AG04450 (cell line): ENCODE results near the gene FRAS1. TPM values are rescaled to one million over a fixed set of nuclear protein-coding genes. Genes with fewer than 3 reads are reported as not detected.

Experiments used
- CTCF ChIA-PET: fragments of 300-600, 350-600 bp; formaldehyde crosslinking; extraction: SDS; loops from one replicate; lab custom pipeline; 2022; ENCODE audit warnings: antibody characterized with exemption, inconsistent platforms; lab: Charles Lee
- POLR2A ChIA-PET: fragments of 350-600 bp; formaldehyde crosslinking; extraction: SDS; loops from one replicate; lab custom pipeline; 2021; ENCODE audit warnings: antibody characterized with exemption, inconsistent platforms; lab: Yijun Ruan, JAX
- DNase-seq: peaks from one replicate; pipeline ENCODE4 v3.0.0-alpha.2; 2011; ENCODE audit warnings: low read depth, low spot score
- H3K27ac ChIP-seq: one replicate; pipeline ENCODE4 v1.5.1; 2012; ENCODE audit warnings: low read depth, low read length, control low read depth
- H3K27me3 ChIP-seq: one replicate; pipeline ENCODE4 v1.6.0; 2012; ENCODE audit warnings: low read length; ENCODE audit not compliant: control insufficient read depth, insufficient read depth
- H3K4me3 ChIP-seq: 2 replicates; pipeline ENCODE4 v1.5.1; 2011; ENCODE audit warnings: mild to moderate bottlenecking, low read depth, low read length, control low read depth
- H3K9me3 ChIP-seq: 2 replicates; pipeline ENCODE4 v1.5.1; 2012; ENCODE audit warnings: low read length; ENCODE audit not compliant: control insufficient read depth, insufficient read depth
- CTCF ChIP-seq: IDR thresholded peaks from 2 replicates; pipeline ENCODE4 v1.5.1; 2011; ENCODE audit warnings: low read depth, low read length, control low read depth, inconsistent platforms
- polyA plus RNA-seq: library from polyadenylated mRNA; depleted of rRNA; stranded (reverse); fragments of >200 nt; gene quantifications from 2 replicates; pipeline ENCODE4 v1.2.3, GENCODE V29; 2011

The FRAS1 gene
- polyA plus RNA-seq, 1 experiment: 0.21 TPM

DNA sequence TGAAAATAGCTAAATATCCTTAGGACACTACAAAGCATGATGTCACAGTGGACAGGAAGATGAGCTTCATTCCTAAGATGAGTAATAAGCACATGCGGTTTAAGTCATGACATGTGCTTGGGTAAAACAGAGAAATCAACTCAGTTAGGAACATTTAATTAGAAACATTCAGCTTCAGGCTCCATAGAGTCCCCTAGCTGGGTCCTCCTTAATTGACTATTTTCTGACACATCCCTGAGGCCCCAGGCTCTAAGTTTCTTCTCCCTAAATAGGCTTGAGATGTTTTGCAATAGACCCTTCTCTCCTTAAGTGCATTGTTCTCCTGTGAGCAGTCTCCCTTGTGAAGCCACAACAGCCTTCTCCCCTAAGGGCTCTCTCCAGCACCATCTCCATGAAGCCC lies 424.1 kb downstream of the FRAS1 start:
- no peak for TF ChIP-seq CTCF
- Histone ChIP-seq H3K9me3 (no peaks in the 10 kb centered on the region), H3K27ac (no peak overlapping the region), H3K4me3 (no peak overlapping the region), H3K27me3 (no peaks in the 10 kb centered on the region)
- DNase-seq: peak; percentile 7
- POLR2A ChIA-PET: no interaction called here
- CTCF ChIA-PET: interaction anchor here (0.6 to 0.9 kb wide), 2 partner anchors 36 to 422 kb away, joined by 3 to 4 read pairs; no protein-coding TSS in a partner anchor

DNA sequence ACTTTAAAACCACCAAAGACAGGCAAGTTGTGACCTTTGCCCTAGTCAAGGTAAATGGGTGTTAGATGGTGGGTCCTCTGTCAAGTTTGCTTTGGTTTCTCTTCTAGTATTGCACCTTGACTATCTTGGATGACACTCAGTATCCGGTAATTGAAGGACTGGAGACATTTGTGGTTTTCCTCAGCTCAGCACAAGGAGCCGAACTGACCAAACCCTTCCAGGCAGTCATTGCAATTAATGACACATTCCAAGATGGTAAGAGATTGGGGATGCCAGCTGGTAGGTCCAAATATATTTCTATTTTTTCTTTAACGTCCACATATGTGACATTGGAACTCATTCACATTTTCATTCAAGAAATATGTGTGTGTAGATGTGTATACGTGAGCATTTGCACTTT lies 425.2 kb downstream of the FRAS1 start:
- H3K27ac ChIP-seq: no peak overlapping the region
- POLR2A ChIA-PET: no interaction called here

GRCh38 chr4:78483811-78484210 lies 426.7 kb downstream of the FRAS1 start:
- no peak for TF ChIP-seq CTCF
- CTCF ChIA-PET: no interaction called here
- DNase-seq: no peak
- POLR2A ChIA-PET: no interaction called here
- Histone ChIP-seq H3K9me3 (no peaks in the 10 kb centered on the region), H3K27ac (no peak overlapping the region), H3K27me3 (peaks cover 2% of the 10 kb centered on the region), H3K4me3 (no peak overlapping the region)

More for the DNA sequence above, 425.2 kb downstream of the FRAS1 start:
- Histone ChIP-seq H3K9me3 (no peaks in the 10 kb centered on the region), H3K27me3 (peaks cover 2% of the 10 kb centered on the region), H3K4me3 (no peak overlapping the region)
- DNase-seq: no peak
- CTCF ChIA-PET: no interaction called here
- TF ChIP-seq CTCF: no peak

DNA sequence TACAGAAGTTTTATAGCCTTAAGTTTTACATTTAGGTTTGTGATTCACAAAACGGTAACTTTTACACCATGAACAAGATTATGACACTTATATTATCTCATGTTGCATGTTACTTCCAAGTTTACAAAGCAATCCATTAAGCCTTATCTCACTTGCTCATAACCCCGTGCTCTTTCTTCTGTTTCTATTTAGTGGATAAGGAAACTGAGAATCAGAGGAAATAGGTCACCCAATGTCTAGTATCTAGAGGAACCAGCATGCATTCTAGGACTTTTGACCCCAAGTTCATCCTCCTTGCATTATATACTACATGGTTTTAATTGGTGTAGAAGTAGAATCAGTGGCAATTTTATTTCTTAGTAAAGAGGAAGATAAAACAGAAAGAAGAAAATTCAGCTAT lies 427.5 kb downstream of the FRAS1 start:
- Histone ChIP-seq H3K27ac (no peak overlapping the region), H3K9me3 (no peaks in the 10 kb centered on the region), H3K27me3 (peaks cover 2% of the 10 kb centered on the region), H3K4me3 (no peak overlapping the region)
- DNase-seq: no peak
- POLR2A ChIA-PET: no interaction called here
- CTCF ChIA-PET: no interaction called here
- no peak for TF ChIP-seq CTCF

DNA sequence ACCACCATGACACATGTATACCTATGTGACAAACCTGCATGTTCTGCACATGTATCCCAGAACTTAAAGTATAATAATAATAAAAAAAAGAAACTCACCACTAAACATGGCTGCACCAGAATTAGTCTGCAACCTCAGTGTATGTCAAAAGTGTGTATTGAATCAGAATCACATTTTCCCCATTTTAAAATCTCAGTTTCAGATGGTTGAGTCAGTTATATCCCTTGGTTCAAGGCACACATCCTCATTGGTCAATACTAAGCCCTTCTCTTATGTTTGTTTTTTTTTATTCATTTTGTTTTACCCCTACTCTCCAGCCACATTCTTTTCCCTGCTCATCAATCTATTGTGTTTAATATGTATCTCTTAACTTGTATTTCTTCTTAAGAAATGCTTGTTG lies 436.6 kb downstream of the FRAS1 start:
- DNase-seq: no peak
- Histone ChIP-seq H3K27ac (no peak overlapping the region), H3K4me3 (no peak overlapping the region), H3K9me3 (no peaks in the 10 kb centered on the region), H3K27me3 (no peaks in the 10 kb centered on the region)
- CTCF ChIA-PET: no interaction called here
- no peak for TF ChIP-seq CTCF
- POLR2A ChIA-PET: no interaction called here
